HG03460 (cell line): ENCODE data around the gene SLC22A13.
"Not testable (repeated sequence)": the region's sequence is repeated elsewhere in the genome, so short reads cannot be mapped to it uniquely, and the experiment has no call there.

Experiments
- ATAC-seq: cut with Tn5 transposase; IDR thresholded peaks from one replicate; pipeline ENCODE4 v1.9.1; 2021; ENCODE audit not compliant: unreplicated experiment

Gene SLC22A13

GRCh38 chr3:38297947-38298711 lies 32.5 kb downstream of the SLC22A13 start:
- no peak for ATAC-seq

GRCh38 chr3:38306941-38307340 lies 41.3 kb downstream of the SLC22A13 start:
- ATAC-seq, result no peak

DNA sequence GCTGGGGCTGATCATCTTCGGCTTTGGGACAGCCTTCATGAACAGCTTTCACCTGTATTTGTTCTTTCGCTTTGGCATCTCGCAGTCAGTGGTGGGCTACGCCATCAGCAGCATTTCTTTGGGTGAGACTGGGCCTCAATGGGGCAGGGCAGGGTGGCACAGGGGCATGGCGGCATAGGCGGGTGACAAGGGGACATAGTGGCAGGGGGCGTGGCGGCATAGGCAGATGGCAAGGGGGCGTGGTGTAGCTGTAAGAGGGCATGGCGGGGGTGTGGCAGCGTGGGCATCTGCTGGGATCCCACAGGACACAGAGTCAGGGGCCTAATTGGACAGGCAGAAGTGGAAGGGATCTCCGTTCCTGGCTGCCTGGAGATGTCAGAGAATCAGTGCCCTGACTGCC lies 42.0 kb downstream of the SLC22A13 start:
- no peak for ATAC-seq

DNA sequence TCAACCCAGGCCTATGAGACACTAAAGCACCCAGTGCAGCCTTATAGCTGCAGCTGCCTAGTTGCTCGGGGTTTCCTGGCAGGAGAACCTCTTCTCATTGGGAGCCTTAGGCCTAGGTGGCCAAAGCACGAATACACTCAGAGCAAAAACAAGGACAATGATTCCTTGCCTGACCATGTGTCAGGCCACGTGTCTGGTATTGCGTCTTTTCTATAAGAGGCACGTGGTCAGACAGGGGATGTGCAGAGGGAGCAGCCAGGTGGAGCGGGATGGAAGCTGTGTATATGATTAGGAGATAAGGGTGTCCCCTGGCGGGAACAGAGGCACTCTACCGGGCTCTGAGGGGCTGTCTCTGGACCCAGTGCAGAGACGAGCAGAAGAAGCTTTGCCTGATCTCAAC lies 42.8 kb downstream of the SLC22A13 start:
- ATAC-seq, result no peak

DNA sequence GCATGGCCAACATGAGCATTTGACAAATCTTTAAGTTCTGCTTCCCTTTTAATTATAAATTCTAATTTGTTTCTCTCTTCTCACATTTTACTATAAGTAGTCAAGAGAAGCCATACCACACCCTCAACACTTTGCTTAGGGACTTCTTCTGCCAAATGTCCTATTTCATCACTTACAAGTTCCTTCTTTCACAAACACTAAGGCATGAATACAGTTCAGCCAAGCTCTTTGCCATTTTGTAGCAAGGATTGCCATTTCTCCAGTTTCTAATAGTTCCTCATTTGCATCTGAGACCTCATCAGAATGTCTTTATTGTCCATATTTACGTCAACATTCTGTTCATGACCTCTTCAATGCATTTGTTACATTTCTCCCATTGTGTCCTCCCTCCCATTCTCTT lies 45.9 kb downstream of the SLC22A13 start:
- ATAC-seq, result no peak

DNA sequence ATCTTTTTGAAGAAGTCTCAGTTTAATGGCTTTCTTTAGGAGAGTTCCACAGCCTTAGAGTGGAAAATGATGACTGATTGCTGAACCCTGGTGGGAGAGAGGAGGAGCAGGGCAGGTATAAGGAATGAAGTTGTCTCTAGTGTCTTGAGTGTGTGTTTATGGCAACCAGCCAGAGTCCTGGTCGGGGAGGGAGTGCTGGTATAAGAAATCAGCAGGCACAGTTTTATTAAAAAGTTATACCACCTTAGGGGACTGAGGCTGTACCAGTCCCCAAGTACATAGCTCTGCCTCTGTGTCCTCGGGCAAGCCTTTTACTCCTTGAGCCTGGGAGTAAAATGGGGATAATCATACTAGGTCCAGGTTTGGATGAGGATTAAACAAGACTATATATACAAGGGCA lies 46.3 kb downstream of the SLC22A13 start:
- no peak for ATAC-seq

DNA sequence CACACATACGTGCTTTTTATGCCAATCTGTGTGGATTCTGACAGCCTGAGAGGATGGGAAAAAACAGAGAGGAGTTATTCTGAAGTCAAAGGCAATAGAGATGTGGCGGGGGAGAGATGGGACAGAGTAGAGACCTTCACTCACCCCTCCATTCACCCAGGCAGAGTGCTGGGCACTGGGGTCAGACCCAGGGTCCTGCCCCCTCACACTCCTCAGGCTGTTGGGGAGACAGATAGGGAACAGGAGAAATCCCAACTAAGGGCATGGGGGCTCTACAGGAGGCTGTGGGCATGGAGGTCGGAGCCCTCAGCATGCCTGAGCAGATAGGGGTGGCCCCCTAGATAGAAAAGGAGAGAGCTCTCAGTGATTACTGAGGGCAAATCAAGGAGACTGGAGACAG lies 46.7 kb downstream of the SLC22A13 start:
- no peak for ATAC-seq

- ATAC-seq, result no peak
These were observed 47.7 kb downstream of the SLC22A13 start for GRCh38 chr3:38313263-38313662.

GRCh38 chr3:38313695-38314094 lies 48.1 kb downstream of the SLC22A13 start:
- no peak for ATAC-seq

DNA sequence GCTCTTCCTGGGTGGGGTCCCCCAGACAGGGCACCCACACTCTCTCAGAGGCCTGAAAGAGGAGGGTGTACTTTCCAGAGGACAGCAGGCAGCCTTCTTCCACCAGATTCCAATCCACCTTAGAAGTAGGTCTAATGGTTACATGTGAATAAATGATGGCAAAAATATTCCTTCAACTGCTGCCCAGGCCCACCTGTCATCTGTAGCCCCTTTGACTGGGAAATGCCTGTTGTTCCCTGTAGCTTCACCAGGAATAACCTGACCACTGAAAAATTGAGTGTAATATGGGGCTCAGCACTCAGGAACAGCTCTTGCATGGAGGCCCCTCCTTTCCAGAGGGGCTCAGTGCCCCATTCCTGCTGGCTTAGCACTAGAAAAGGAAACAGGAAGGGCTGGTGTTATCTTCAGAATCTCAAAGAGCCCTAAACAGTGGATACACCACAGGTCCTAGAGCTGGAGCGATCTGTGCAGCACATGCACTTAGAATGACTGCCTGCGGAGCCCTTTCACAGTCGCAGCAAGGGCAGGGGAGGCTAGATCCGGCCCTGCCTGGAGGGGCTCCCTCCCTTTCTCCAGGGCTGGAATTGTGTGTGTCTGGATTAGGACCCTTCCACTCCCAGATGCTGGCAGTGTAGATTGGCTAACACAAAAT lies 48.6 kb downstream of the SLC22A13 start:
- no peak for ATAC-seq

GRCh38 chr3:38314764-38315487 lies 49.3 kb downstream of the SLC22A13 start:
- ATAC-seq, result no peak

DNA sequence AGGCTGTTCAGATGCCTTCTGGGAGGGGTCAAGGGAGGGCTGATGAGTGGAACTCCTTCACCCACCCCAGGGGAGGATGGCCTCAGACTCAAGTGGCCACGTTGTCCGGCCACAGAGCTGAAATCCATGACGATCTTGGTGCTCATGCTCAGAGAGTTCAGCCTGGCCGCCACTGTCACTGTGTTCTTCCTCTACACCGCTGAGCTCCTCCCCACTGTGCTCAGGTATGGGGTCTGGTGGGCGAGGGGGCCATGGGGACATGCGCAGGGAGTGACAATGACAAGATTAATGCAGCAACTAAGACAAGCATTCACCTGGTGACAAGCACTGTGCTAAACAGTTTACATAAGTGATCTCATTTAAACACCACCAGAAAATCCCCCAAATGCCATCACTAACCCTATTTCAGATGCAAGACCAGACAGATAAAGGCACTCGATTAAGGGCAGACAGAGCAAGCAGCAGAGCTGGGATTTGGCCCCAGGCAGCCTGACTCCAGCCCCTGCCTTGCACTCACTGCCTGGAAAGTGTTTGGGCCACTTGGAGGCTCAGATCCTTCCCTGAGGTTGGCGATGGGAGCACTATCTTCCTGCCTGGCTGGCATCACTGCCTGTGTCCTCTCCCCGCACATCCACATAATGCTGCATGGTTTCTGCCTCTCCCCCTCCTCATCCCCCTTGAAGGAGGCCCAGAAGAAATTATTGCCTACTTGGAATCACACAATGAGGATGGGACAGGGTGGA lies 50.0 kb downstream of the SLC22A13 start:
- no peak for ATAC-seq

GRCh38 chr3:38316356-38317191 lies 51.0 kb downstream of the SLC22A13 start:
- ATAC-seq, result no peak

DNA sequence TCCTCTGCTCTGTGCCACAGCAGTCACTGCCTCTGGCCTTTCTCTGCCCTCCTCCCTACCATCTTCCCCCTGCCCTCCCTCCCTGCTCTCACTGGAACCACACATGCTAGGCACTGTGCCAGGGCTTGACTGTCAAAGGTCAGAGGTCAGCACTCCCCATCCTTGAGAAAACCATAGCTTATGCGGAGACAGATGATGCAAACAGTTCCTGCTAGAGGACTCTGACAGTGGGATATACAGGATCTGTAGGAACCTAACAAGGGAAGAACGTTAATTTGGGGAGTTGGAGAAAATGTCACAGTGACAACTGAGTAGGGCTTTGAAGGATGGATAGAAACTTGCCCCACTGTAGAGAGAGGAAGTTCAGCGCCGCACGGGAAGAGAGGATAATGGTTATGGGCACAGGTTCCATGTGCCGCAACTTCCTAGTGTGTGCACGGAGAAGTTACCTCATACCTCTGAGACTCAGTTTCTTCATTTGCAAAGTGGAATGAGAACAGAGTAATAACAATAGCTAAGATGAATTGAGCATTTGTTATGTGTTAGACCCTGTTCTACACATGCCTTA lies 51.7 kb downstream of the SLC22A13 start:
- no peak for ATAC-seq

DNA sequence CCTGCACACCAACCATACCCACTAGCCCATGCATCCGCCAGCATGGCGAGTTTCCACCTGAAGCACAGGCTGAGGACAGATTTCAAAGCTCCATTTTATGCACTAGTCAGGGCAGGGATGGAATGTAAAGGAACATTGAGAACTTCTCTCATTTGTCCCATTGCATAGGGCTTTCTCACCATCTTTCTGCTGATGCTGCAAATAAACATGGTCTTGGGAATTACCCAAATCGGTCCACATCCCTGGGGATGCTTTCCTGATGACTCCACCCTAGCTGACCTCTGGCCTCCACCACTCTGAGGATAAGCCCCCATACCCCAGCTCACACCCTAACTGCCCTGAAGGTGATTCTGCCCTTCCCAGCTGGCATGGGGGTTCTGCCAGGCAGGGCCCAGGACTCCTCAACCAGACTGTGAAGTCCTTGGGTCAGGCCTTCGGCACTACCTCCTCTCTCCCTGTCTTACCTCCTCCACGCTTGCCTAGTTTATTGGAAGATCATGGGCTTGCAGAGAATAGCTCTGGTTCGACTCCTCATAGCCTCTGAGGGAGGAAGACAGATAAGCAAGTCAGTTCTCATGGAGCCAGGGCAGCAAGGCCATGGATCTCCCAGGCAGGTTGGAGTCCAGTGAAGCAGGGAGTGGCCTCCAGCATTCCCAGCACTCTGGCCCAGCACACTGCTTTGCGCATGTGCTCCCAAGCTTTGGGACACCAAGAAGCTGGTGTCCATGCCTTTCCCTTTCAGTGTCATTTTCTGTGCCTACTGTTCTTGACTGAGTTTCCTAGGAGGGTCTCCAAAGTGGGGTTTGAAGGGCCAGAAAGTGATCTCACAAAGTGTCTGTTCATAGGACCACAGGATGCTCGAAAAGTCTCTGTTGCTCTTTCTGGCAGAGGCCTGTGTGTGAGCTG lies 53.4 kb downstream of the SLC22A13 start:
- ATAC-seq, result no peak

GRCh38 chr3:38320638-38321037 lies 55.0 kb downstream of the SLC22A13 start:
- not testable (repeated sequence) for ATAC-seq

DNA sequence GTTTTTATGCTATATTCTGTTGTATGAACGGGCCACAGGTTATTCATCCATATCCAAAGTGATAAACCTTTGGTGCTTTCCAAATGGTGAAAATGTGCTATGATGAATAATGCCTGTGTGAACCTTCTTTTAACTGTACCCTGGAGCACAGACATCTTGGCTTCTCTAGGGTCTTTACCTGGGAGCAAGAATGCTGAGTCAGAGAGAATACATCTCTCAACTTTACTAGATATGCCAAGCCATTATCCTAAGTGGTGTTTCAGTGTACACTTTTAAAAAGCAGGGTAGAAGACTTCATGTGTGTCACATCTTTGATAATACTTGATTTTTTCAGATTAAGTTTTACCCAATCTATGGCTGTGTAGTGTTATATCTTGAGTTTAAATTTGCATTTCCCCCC lies 57.4 kb downstream of the SLC22A13 start:
- ATAC-seq, result no peak

DNA sequence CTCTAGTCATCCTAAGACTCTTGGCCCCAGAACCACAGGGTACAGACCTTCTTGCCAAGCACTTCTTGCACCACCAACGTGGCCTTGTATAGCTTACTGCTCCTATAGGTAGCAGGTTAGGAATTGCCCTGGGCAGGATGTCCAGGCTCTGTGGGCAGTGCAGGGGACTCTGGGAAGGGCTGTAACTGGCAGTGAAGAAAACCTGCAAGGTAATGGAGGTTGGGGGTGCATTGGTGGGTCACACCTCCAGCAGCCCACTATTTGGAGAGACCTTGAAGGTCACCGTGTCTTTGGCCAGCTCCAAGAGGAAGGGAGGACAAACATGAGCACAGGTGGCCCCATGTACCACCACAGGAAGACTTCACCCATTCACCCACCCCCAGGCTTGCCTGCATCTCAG lies 59.6 kb downstream of the SLC22A13 start:
- ATAC-seq, result no peak

DNA sequence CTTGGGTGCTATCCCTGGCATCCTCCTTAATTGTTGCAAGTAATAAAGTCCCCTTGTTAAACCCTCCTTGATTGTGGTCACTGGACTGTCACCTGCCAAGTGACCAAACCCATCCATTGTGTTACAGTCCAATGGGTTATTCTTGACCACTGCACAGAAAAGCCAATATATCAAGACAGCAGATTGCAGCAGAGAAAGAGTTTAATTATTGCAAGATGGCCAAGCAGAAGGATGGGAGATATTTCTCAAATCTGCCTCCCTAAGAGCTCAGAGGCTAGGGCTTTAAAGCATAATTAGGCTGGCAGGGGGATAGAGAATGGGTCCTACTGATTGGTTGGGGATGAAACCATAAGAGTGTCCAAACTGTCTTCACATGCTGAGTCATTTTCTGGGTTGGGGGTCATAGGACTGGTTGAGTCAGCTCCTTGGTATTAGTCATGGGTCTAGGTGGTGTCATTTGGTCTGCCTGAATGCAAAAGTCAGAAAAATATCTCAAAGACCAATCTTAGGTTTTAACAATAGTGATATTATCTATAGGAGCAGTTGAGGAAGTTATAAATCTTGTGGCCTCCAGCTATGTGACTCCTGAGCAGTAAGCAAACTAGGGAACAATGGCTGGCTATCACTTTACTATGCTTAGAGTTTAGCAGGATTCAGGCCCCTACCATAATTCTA lies 61.9 kb downstream of the SLC22A13 start:
- ATAC-seq, result no peak
